ENCODE data around the gene UCK1.

DNA sequence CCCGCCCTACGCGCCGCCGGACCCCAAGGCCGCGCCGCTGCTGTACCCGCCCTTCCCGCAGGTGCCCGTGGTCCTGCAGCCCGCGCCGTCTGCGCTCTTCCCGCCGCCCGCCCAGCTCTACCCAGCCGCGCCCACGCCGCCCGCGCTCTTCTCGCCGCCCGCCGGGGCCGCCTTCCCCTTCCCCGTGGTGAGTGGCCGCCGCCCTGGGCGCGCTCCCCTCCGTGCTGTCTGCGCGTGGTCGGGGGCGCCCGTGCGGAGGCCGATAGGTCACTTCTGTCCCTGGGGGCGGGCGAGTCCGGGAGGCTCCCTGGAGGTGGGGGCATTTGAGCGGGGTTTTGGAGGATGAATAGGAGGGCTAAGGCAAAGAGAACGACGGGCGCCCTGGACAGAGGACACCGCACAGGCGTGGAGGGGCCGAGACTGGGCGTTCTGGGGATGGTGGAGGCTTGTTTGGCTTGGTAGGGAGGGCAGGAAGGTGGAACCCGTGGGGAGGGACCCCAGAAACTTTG lies 23.8 kb upstream of the UCK1 start:
- TF ChIP-seq EZH2 (IDR thresholded peaks at IDR 0.05; ENCODE audit: insufficient read depth, poor library complexity, severe bottlenecking) (no peak), EZH2phosphoT487 (IDR thresholded peaks at IDR 0.05; ENCODE audit: insufficient read depth, low read depth) (no peak)
